ENCODE measurements around the gene CCT7.

DNA sequence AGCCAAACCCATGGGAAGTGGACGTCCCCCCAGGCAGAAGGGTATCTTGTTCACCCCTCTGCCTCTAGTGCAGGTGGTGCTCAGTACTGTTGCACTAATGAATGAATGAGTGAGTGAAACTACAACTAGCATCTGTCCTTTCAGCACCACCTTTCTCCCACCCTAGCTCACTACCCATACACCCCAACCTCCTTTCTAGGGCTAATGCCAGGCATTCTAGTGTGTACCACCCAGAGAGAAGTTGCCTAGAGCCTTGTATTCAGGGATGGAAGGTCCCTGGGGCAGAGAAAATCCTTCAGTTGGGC, 22.5 kb downstream of the CCT7 start:
- TF ChIP-seq POLR2A (IDR thresholded peaks at IDR 0.05; ENCODE audit: low read depth, low read length) = no peak
- no peak for TF ChIP-seq POLR2AphosphoS5 (IDR thresholded peaks at IDR 0.05; ENCODE audit: low read depth, low read length)

Data from GM12892 (cell line).